HS-27A (cell line): ENCODE measurements around the gene NUP62.
"Not testable (repeated sequence)": the region's sequence is repeated elsewhere in the genome, so short reads cannot be mapped to it uniquely, and the experiment has no call there.

Experiments used
- DNase-seq: peaks from one replicate; pipeline ENCODE4 v3.0.0-alpha.2; 2012; ENCODE audit warnings: low read depth, missing footprints

The NUP62 gene, protein sequence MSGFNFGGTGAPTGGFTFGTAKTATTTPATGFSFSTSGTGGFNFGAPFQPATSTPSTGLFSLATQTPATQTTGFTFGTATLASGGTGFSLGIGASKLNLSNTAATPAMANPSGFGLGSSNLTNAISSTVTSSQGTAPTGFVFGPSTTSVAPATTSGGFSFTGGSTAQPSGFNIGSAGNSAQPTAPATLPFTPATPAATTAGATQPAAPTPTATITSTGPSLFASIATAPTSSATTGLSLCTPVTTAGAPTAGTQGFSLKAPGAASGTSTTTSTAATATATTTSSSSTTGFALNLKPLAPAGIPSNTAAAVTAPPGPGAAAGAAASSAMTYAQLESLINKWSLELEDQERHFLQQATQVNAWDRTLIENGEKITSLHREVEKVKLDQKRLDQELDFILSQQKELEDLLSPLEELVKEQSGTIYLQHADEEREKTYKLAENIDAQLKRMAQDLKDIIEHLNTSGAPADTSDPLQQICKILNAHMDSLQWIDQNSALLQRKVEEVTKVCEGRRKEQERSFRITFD

DNA sequence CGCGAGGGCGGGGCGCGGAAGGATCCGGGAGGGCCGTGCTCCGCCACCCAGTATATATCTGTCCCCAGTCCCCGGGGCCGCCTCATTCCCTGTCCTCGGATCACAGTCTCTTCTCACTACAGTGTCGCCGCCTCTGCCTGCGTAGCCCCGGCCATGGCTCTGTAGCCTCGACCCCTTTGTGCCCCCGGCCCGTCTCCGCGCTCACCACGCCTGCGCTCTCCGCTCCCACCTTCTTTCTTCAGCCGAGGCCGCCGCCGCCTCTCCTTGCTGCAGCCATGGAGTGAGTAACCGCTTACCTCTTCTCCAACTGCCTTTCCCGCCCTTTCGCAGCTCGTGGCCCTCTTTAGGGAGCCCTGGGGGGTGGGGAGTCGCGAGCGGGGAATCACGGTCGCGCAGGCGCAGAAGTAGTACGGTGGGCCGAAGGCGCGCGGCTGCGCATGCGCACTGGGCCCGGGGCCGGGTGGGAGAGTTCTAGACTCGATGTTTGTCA is at the start of gene NUP62, which contains the start of gene ATF5:
NUP62 (minus strand) TSS at position 384 of the 490 bp plus-strand sequence. CDS start 19,697 bp downstream, outside the sequence.
ATF5 (plus strand) TSS at position 85 of the 490 bp plus-strand sequence. CDS start 1,646 bp downstream, outside the sequence.
- DNase-seq, result peak; percentile 87

DNA sequence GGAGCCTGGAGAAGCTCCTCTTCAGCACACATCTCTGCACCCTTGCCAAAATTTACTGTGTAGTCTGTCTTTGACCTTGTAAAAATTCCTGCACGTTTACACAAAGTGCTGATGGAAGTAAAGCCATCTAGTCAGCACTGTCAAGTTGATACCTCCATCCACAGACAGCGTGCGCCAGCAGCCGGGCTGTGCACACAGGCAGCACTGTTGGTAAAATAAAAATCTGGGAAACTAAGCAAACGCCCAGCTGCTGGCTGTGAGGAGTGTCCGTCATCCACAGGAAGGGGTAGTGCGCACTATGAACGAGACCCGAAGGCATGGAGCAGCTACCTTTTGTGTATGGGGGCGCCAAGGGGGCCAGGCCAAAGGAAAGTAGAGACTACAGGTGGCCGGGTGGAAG is 49.0 kb upstream of the NUP62 start:
- no peak for DNase-seq

DNA sequence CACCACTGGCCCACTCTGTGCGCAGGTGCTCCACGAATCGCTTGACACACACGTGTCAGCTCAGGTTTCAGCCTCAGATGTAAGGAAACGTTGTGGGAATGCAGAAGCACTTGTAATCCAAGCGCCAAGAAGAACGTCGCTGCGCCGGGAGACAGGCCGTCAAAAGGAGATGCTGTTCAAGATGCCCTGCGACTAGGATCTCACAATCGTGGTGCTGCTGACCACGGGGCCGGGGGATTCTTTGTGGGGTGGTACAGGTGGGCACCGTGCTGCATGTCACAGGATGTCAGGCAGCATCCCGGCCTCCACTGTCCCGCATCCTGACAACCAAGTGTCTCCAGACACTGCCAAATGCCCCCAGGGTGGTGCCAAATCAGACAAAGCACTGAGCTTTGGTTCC is 48.6 kb upstream of the NUP62 start:
- DNase-seq, result no peak

DNA sequence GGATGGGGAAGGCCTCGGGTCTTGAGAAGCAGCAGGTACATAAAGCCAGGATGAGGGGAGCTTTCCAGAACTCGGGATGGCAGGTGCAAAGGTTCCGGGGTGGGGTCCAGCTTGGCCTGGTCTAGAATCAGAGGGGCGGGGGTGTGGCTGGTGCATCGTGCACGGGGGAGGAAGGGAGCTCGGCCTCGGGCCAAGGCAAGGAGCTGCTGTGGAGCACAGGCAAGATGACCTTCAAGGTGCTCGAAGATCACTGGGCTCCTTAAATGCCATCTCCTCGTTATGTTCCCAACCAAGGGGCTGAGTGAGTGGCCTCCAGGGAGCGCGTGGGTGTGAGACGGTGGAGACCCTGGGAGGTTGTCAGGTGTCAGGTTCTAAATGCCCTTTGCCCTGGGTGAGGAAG is 47.8 kb upstream of the NUP62 start:
- no peak for DNase-seq

DNA sequence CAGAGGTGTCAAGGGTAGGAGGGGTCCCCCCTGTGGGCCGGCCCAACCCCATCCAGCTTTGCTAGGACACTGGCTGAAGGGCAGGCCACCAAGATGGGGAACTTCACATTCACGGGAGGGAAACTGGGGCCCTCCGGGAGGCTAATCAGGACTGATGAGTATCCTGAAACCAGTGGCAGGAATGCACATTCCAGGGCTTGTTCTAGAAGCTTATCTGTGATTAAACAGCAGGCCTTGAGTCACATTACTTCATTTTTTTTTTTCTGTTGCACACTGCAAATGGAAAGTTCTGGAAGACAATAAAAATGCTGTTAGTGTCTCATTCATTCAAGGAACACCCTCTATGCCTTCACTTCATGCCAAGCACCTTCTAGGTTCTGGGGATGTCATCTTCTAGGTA is 47.2 kb upstream of the NUP62 start:
- DNase-seq, result no peak

GRCh38 chr19:49975051-49975450 is 45.7 kb upstream of the NUP62 start:
- DNase-seq, result no peak

DNA sequence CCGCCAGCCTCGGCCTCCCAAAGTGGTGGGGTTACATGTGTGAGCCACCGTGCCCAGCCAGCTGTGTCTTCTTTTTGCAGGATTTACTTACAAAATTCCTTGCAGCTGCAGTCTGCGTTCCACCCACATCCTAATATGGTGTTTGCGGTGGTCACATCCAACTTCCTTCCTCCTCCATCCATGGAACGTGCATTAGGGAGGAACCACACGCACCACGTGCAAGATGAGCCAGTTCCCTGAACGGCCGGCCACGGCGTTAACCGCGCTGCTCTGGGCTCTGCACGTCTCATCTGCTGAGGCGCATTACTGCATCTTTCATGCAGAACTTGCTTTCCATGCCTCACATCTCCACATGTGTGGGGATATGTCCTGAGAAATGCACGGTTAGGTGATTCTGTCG is 44.7 kb upstream of the NUP62 start:
- no peak for DNase-seq

DNA sequence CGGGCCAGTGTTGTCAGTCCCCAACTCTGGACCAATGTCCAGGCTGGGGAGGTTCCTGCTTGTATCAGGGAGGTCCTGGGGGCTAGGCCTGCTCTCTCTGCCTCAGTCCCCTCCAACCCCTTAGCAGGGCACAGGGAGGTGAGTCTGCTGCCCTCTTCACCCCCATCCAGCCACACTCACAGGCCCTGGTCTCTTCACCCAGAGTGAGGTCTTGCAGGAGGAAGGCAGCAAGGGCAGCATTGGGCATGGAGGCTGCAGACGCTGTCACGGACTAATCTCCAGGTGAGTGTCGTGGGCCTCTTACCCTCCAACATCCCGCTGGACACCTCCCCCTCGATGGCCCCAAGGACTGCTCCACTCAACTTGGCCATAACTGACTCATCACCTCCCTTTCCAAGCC is 43.5 kb upstream of the NUP62 start:
- no peak for DNase-seq

- DNase-seq, result no peak
Measured at GRCh38 chr19:49971991-49972411, 42.7 kb upstream of the NUP62 start.

- DNase-seq, result not testable (repeated sequence)
Measured at GRCh38 chr19:49969355-49969754, 40.1 kb upstream of the NUP62 start.

DNA sequence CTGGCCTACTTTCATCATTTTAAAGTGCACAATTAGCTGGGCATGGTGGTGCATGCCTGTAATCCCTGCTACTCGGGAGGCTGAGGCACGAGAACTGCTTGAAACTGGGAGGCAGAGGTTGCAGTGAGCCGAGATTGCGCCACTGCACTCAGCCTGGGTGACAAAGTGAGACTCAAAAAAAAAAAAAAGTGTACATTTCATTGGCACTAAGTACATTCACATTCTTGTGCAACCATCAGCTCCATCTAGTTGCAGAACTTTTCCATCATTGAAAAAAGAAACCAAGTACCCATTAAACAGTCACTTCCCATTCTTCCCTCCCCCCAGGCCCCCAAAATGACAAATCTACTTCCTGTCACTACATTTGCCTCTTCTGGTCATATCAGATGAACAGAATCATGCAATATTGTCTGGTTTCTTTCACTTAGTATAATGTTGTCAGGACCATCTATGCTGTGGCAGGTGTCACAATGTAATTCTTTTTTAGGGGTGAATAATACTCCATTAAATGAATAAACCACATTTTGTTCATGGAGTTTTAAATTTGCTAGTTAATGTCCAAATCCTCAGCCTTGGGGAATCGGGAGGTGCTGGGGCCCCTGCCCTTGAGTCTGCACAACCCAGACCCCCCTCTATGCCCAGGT is 39.1 kb upstream of the NUP62 start:
- no peak for DNase-seq

DNA sequence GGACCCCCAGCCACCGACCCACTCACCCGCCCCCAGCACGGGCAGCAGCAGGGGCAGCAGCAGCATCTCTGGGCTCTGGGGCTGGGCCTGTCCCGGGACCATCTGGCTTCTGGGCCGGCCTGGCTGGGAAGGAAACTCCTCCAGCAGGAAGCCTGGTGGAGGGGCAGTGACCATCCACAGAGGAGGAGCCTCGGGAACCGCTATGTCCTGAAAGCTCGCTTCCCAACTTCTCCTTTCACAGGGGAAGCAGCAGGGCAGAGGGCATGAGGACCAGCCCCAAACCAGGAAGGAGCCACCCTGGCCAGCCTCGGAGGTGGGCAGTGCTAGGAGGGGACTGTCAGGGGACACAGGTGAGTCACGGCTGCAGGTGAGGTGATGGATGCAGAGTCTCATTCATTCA is 31.7 kb upstream of the NUP62 start, which contains the start of gene SIGLEC11:
SIGLEC11 (minus strand) TSS at position 193 of the 400 bp plus-strand sequence; CDS start at position 102, 91 bp downstream.
- DNase-seq, result not testable (repeated sequence)

DNA sequence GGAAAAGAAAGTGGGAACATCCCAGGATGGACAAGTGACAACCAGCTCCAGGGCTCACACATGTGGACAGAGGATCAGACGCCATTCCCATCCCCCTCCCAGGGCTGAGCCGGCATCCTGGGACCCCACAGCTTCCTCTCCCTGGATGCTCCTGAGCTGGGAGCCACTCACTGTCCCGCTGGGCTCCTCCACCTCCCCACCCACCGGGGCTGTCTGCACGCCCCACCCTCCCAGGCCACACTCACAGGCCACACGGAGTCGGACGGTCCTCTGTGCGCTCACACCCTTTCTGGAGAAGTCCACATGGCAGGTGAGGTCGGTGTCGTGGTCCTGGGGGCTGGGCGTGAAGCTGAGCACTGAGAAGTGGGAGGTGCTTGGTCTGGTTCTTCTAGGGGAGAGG is 30.6 kb upstream of the NUP62 start:
- DNase-seq, result not testable (repeated sequence)

- DNase-seq, result not testable (repeated sequence)
Measured at GRCh38 chr19:49958596-49958995, 29.3 kb upstream of the NUP62 start.

DNA sequence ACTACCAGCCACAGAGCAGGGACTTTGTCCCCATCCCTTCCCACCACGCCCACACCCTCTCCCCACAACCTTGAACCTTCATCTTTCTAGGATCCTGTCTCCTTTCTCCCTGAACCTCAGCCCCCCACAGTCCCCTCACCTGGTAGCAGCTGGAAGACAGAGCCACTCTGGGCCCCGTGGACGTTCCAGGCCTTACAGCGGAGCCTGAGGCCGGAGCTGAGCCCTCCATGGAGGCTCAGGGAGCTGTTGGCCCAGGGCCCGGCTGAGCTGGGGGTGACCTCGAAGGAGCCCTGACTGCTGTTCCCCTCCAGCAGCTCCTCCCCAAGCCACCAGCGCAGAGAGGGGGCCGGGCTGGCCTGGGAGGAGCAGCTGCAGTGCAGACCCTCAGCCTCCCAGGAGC is 28.8 kb upstream of the NUP62 start:
- DNase-seq, result not testable (repeated sequence)

- no peak for DNase-seq
Measured at GRCh38 chr19:49957262-49957915, 28.1 kb upstream of the NUP62 start.

DNA sequence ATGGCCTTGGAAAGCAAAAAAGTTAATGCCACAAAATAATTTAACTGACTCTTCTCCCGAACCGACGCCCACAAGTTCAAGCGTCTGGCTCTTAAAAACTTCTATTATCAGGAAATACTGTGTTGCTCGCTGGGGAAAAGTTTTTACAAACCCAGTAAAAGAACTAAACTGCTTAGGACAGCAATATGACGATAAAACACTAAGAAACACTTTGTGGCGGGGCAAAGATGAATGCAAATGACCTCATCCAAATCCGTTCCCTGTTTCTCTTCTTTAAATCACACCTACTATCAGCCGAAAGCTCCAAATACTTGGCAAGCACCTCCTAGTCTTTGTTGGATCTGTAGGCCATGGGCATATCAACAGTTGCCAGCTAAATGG is 26.8 kb upstream of the NUP62 start:
- no peak for DNase-seq

- DNase-seq, result no peak
Measured at GRCh38 chr19:49954933-49955332, 25.6 kb upstream of the NUP62 start.

GRCh38 chr19:49954092-49954829 is 25.0 kb upstream of the NUP62 start:
- DNase-seq, result no peak

DNA sequence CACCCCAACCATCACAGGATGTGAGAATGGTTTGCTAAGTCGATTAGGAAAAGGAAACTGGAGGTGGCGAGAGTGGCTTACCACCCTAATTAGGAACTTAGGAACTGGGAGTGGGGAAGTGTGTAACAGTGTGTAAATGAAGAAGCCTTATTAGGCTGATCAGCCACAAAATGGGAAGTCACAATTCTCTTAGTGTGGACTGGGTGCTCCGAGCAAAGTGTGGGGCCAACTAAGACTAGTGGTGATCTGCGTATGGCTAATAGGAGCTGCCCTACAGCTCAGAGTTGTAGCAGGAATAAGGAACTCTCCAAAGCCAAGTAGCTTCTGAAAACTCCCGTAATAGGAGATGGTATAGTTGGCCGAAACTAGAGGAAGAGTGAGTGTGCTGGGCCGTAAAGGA is 24.1 kb upstream of the NUP62 start:
- DNase-seq, result no peak

DNA sequence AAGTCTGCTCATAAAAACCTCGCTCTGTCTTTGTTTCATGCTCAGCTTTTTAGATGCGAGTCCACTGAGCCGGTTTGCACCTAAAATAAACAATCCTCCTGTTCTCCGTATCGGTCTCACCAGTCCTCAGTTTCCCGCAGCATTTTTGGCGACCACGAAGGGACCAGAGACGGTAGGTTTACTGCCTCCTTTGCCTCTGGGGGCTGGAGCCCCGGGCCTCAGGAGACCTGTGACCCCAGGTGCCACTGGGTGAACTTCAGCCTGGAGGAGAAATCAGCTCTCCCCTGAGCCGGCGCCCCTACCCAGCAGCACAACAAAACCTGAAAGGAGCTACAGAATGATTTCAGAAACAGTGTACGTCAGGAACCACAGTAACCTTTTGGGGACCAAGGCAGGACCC is 23.6 kb upstream of the NUP62 start:
- DNase-seq, result no peak

DNA sequence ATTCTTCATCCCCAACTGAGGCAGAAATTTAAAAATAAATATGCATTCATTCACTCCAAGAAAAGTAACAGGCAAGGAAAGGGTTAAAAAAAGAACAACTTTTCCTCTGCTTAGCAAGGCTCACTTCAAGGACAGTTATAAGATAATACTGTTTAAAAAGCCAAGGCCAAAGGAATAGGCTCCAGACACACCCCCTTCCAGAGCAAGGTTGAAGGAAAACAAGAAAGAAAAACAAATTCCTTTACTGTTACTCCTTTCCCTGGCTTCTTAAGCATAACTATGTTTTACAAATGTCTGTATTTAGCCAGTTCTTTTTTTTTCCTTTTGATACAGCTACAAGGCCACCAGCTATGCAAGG is 23.2 kb upstream of the NUP62 start:
- no peak for DNase-seq
